ENCODE results near the gene PCSK5.
"Not testable (repeated sequence)": the region's sequence is repeated elsewhere in the genome, so short reads cannot be mapped to it uniquely, and the experiment has no call there.

PCSK5 gene

GRCh38 chr9:76302543-76302942 is 412.1 kb downstream of the PCSK5 start:
- no peak overlapping the region for H3K4me3 ChIP-seq (ENCODE audit: low read depth in 1 of 2, low read length in 2 of 2)
- no peaks in the 10 kb centered on the region for H3K9me3 ChIP-seq (ENCODE audit: low read length)
- no peaks in the 10 kb centered on the region for H3K36me3 ChIP-seq (ENCODE audit: insufficient read depth, low read length)
- H3K27ac ChIP-seq (ENCODE audit: low read depth, low read length) = no peak overlapping the region
- no peaks in the 10 kb centered on the region for H3K27me3 ChIP-seq (ENCODE audit: control insufficient read depth in 1 of 2, insufficient read depth in 2 of 2, low read length in 2 of 2)
- H3K9ac ChIP-seq (ENCODE audit: low read length) = no peak overlapping the region
- peaks cover 9% of the 10 kb centered on the region for H3K4me1 ChIP-seq (ENCODE audit: insufficient read depth, low read length)

GRCh38 chr9:76302947-76303550 is 412.6 kb downstream of the PCSK5 start:
- H3K9me3 ChIP-seq (ENCODE audit: low read length) = no peaks in the 10 kb centered on the region
- H3K4me3 ChIP-seq (ENCODE audit: low read depth in 1 of 2, low read length in 2 of 2) = no peak overlapping the region
- peaks cover 6% of the 10 kb centered on the region for H3K4me1 ChIP-seq (ENCODE audit: insufficient read depth, low read length)
- H3K9ac ChIP-seq (ENCODE audit: low read length) = no peak overlapping the region
- no peaks in the 10 kb centered on the region for H3K27me3 ChIP-seq (ENCODE audit: control insufficient read depth in 1 of 2, insufficient read depth in 2 of 2, low read length in 2 of 2)
- H3K36me3 ChIP-seq (ENCODE audit: insufficient read depth, low read length) = no peaks in the 10 kb centered on the region
- H3K27ac ChIP-seq (ENCODE audit: low read depth, low read length) = no peak overlapping the region

DNA sequence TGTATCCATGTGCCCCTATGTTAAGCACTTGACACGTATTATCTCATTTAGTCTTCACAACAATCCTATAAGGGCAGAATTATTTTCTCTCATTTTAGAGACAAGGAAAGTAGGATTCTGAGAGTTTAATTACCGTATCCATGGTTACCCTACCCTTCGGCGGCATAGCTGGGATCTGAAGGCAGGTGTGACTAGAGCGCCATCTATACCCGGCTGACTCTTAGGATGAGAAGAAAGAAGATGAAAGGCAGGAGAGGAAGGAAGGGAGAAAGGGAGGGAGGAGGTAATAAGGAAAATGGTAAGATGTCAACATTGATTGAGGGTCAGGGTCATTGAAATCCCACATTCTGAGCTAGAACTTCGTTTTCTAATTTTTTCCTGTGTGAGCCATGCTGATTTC is 416.6 kb downstream of the PCSK5 start:
- not testable (repeated sequence) for H3K4me1 ChIP-seq (ENCODE audit: insufficient read depth, low read length); H3K9ac ChIP-seq (ENCODE audit: low read length); H3K27me3 ChIP-seq (ENCODE audit: control insufficient read depth in 1 of 2, insufficient read depth in 2 of 2, low read length in 2 of 2); H3K36me3 ChIP-seq (ENCODE audit: insufficient read depth, low read length); H3K9me3 ChIP-seq (ENCODE audit: low read length); H3K4me3 ChIP-seq (ENCODE audit: low read depth in 1 of 2, low read length in 2 of 2); H3K27ac ChIP-seq (ENCODE audit: low read depth, low read length)

DNA sequence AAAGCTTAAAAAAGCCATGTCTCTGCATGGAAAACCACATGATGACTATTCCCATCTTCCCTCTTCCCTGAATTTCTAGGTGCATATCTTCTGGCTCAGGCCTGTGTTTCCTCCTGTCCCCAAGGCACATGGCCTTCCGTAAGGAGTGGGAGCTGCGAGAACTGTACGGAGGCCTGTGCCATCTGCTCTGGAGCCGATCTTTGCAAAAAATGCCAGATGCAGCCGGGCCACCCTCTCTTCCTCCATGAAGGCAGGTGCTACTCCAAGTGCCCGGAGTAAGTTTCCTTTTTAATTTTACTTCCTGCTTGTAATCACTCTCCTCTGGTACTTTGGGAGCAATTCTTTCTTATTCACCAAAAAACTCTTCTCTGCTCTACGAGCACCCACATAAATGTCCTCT is 420.1 kb downstream of the PCSK5 start:
- Histone ChIP-seq H3K27me3 (ENCODE audit: control insufficient read depth in 1 of 2, insufficient read depth in 2 of 2, low read length in 2 of 2) (no peaks in the 10 kb centered on the region), H3K36me3 (ENCODE audit: insufficient read depth, low read length) (no peaks in the 10 kb centered on the region), H3K9me3 (ENCODE audit: low read length) (no peaks in the 10 kb centered on the region), H3K4me3 (ENCODE audit: low read depth in 1 of 2, low read length in 2 of 2) (no peak overlapping the region), H3K27ac (ENCODE audit: low read depth, low read length) (no peak overlapping the region), H3K9ac (ENCODE audit: low read length) (no peak overlapping the region), H3K4me1 (ENCODE audit: insufficient read depth, low read length) (no peaks in the 10 kb centered on the region)

DNA sequence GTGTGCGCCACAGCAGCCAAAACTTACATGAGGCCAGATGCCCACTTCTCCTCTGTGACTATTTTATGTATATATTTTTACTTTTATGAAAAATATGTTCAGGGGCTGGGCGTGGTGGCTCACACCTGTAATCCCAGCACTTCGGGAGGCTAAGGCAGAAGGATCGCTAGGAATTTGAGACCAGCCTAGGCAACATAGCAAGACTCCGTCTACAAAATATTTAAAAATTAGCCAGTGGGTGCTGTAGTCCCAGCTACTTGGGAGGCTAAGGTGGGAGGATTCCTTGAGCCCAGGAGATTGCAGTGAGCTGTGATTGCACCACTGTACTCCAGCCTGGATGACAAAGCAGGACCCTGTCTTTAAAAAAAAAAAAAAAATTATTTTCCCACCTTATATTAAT is 420.5 kb downstream of the PCSK5 start:
- no peak overlapping the region for H3K27ac ChIP-seq (ENCODE audit: low read depth, low read length)
- H3K4me3 ChIP-seq (ENCODE audit: low read depth in 1 of 2, low read length in 2 of 2) = no peak overlapping the region
- H3K27me3 ChIP-seq (ENCODE audit: control insufficient read depth in 1 of 2, insufficient read depth in 2 of 2, low read length in 2 of 2) = no peaks in the 10 kb centered on the region
- no peak overlapping the region for H3K9ac ChIP-seq (ENCODE audit: low read length)
- H3K9me3 ChIP-seq (ENCODE audit: low read length) = no peaks in the 10 kb centered on the region
- H3K4me1 ChIP-seq (ENCODE audit: insufficient read depth, low read length) = no peaks in the 10 kb centered on the region
- no peaks in the 10 kb centered on the region for H3K36me3 ChIP-seq (ENCODE audit: insufficient read depth, low read length)

- H3K9ac ChIP-seq (ENCODE audit: low read length) = no peak overlapping the region
- H3K27ac ChIP-seq (ENCODE audit: low read depth, low read length) = no peak overlapping the region
- H3K4me3 ChIP-seq (ENCODE audit: low read depth in 1 of 2, low read length in 2 of 2) = no peak overlapping the region
- H3K9me3 ChIP-seq (ENCODE audit: low read length) = no peaks in the 10 kb centered on the region
- no peaks in the 10 kb centered on the region for H3K27me3 ChIP-seq (ENCODE audit: control insufficient read depth in 1 of 2, insufficient read depth in 2 of 2, low read length in 2 of 2)
- no peaks in the 10 kb centered on the region for H3K4me1 ChIP-seq (ENCODE audit: insufficient read depth, low read length)
- H3K36me3 ChIP-seq (ENCODE audit: insufficient read depth, low read length) = no peaks in the 10 kb centered on the region
These were observed 421.1 kb downstream of the PCSK5 start for GRCh38 chr9:76311537-76311936.

DNA sequence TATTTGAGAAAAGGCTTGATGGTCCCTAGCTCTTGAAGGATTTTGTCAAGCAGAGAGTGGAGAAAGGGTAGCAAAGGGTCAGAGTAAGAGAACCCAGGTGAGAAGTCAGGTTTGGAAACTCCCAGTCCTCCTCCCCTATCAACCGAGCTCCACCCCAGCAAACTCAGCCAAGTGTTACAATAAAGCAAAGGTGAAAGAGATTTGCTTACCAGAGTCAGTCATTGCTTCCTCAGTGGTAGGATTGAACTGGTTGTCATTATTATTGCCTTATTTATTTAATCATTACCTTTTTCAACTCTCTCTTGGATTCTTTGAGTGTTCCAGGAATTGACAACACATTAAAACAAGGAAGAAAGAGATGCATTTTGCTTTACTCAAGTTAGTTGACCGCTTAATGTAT is 423.3 kb downstream of the PCSK5 start:
- H3K4me3 ChIP-seq (ENCODE audit: low read depth in 1 of 2, low read length in 2 of 2) = no peak overlapping the region
- no peak overlapping the region for H3K9ac ChIP-seq (ENCODE audit: low read length)
- no peaks in the 10 kb centered on the region for H3K4me1 ChIP-seq (ENCODE audit: insufficient read depth, low read length)
- no peaks in the 10 kb centered on the region for H3K36me3 ChIP-seq (ENCODE audit: insufficient read depth, low read length)
- H3K27ac ChIP-seq (ENCODE audit: low read depth, low read length) = no peak overlapping the region
- no peaks in the 10 kb centered on the region for H3K9me3 ChIP-seq (ENCODE audit: low read length)
- no peaks in the 10 kb centered on the region for H3K27me3 ChIP-seq (ENCODE audit: control insufficient read depth in 1 of 2, insufficient read depth in 2 of 2, low read length in 2 of 2)

DNA sequence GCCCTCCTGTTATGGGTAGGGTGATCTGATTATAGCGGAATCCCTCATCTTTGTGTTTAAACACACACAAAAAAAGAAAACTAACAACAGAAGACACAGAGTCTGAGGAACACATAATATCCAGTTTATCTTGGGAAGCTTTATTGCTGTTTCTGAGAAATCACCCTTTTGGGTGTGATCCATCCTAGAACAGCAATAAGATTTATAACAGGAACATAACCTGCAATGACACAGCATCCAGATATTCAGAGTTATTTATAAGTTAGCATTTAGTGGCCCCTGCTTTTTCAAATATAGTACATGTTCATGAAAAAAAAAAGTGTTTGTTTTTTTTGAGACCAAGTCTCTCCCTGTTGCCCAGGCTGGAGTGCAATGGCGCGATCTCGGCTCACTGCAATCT is 423.8 kb downstream of the PCSK5 start:
- H3K4me3 ChIP-seq (ENCODE audit: low read depth in 1 of 2, low read length in 2 of 2) = no peak overlapping the region
- H3K9ac ChIP-seq (ENCODE audit: low read length) = no peak overlapping the region
- no peak overlapping the region for H3K27ac ChIP-seq (ENCODE audit: low read depth, low read length)
- H3K4me1 ChIP-seq (ENCODE audit: insufficient read depth, low read length) = no peaks in the 10 kb centered on the region
- no peaks in the 10 kb centered on the region for H3K9me3 ChIP-seq (ENCODE audit: low read length)
- no peaks in the 10 kb centered on the region for H3K27me3 ChIP-seq (ENCODE audit: control insufficient read depth in 1 of 2, insufficient read depth in 2 of 2, low read length in 2 of 2)
- H3K36me3 ChIP-seq (ENCODE audit: insufficient read depth, low read length) = no peaks in the 10 kb centered on the region

GRCh38 chr9:76316069-76316468 is 425.6 kb downstream of the PCSK5 start:
- Histone ChIP-seq H3K4me1 (ENCODE audit: insufficient read depth, low read length) (no peaks in the 10 kb centered on the region), H3K9ac (ENCODE audit: low read length) (no peak overlapping the region), H3K4me3 (ENCODE audit: low read depth in 1 of 2, low read length in 2 of 2) (no peak overlapping the region), H3K27me3 (ENCODE audit: control insufficient read depth in 1 of 2, insufficient read depth in 2 of 2, low read length in 2 of 2) (no peaks in the 10 kb centered on the region), H3K9me3 (ENCODE audit: low read length) (no peaks in the 10 kb centered on the region), H3K27ac (ENCODE audit: low read depth, low read length) (no peak overlapping the region), H3K36me3 (ENCODE audit: insufficient read depth, low read length) (no peaks in the 10 kb centered on the region)

GRCh38 chr9:76319466-76319865 is 429.0 kb downstream of the PCSK5 start:
- H3K27ac ChIP-seq (ENCODE audit: low read depth, low read length); H3K9me3 ChIP-seq (ENCODE audit: low read length); H3K4me3 ChIP-seq (ENCODE audit: low read depth in 1 of 2, low read length in 2 of 2); H3K9ac ChIP-seq (ENCODE audit: low read length); H3K4me1 ChIP-seq (ENCODE audit: insufficient read depth, low read length); H3K27me3 ChIP-seq (ENCODE audit: control insufficient read depth in 1 of 2, insufficient read depth in 2 of 2, low read length in 2 of 2); H3K36me3 ChIP-seq (ENCODE audit: insufficient read depth, low read length): not testable (repeated sequence)

GRCh38 chr9:76321195-76321828 is 430.8 kb downstream of the PCSK5 start:
- H3K9ac ChIP-seq (ENCODE audit: low read length) = no peak overlapping the region
- H3K4me1 ChIP-seq (ENCODE audit: insufficient read depth, low read length) = no peaks in the 10 kb centered on the region
- no peaks in the 10 kb centered on the region for H3K27me3 ChIP-seq (ENCODE audit: control insufficient read depth in 1 of 2, insufficient read depth in 2 of 2, low read length in 2 of 2)
- H3K9me3 ChIP-seq (ENCODE audit: low read length) = no peaks in the 10 kb centered on the region
- H3K4me3 ChIP-seq (ENCODE audit: low read depth in 1 of 2, low read length in 2 of 2) = no peak overlapping the region
- no peaks in the 10 kb centered on the region for H3K36me3 ChIP-seq (ENCODE audit: insufficient read depth, low read length)
- no peak overlapping the region for H3K27ac ChIP-seq (ENCODE audit: low read depth, low read length)

DNA sequence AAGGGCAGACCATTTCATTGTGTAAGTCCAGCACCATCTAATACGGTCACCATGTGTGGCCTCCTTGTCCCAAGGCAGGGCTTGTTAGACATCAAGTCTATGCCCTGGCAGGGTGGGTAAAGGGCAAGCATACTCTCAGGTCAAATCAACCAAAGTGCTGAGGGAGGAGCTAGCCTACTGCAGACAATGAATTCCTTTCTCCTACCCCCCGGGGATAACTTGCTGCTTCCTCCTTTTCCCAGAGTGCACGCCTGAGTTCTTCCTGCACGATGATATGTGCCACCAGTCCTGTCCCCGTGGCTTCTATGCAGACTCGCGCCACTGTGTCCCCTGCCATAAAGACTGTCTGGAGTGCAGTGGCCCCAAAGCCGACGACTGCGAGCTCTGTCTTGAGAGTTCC is 432.3 kb downstream of the PCSK5 start:
- Histone ChIP-seq H3K9ac (ENCODE audit: low read length) (no peak overlapping the region), H3K27ac (ENCODE audit: low read depth, low read length) (no peak overlapping the region), H3K27me3 (ENCODE audit: control insufficient read depth in 1 of 2, insufficient read depth in 2 of 2, low read length in 2 of 2) (no peaks in the 10 kb centered on the region), H3K36me3 (ENCODE audit: insufficient read depth, low read length) (no peaks in the 10 kb centered on the region), H3K4me3 (ENCODE audit: low read depth in 1 of 2, low read length in 2 of 2) (no peak overlapping the region), H3K9me3 (ENCODE audit: low read length) (no peaks in the 10 kb centered on the region), H3K4me1 (ENCODE audit: insufficient read depth, low read length) (no peaks in the 10 kb centered on the region)
